Small intestine (tissue), 7 donors: ENCODE data around the gene ITGB1. TPM values are rescaled to one million over a fixed set of nuclear protein-coding genes. Genes with fewer than 3 reads are reported as not detected.

Experiments used
- DNase-seq, 2 donors: peaks; one replicate each; pipeline versions ENCODE4 v3.0.0 to v3.0.0-alpha.2; 2013
- FAIRE-seq: peaks from 2 replicates; lab custom pipeline; 2012; peaks lifted over from hg19 to GRCh38; lab: Jason Lieb, UNC
- H3K27ac ChIP-seq, 3 donors: one replicate each; pipeline ENCODE4 v1.5.1; 2013; ENCODE audit warnings: low read length in 2 of 3, mild to moderate bottlenecking in 2 of 3, control low read depth in 1 of 3, inconsistent platforms in 1 of 3, low read depth in 1 of 3, moderate library complexity in 1 of 3
- H3K27me3 ChIP-seq, 3 donors: one replicate each; pipeline ENCODE4 v1.6.1; 2013; ENCODE audit warnings: low read length in 3 of 3, inconsistent platforms in 1 of 3; ENCODE audit not compliant: control insufficient read depth in 3 of 3, insufficient read depth in 3 of 3
- H3K36me3 ChIP-seq, 3 donors: one replicate each; pipeline ENCODE4 v1.6.1; 2013; ENCODE audit warnings: low read length in 3 of 3, inconsistent platforms in 1 of 3, low read depth in 1 of 3, mild to moderate bottlenecking in 1 of 3, moderate library complexity in 1 of 3; ENCODE audit not compliant: control insufficient read depth in 3 of 3, insufficient read depth in 2 of 3
- H3K4me1 ChIP-seq, 3 donors: one replicate each; pipeline ENCODE4 v1.6.1; 2013; ENCODE audit warnings: low read length in 2 of 3, inconsistent platforms in 1 of 3, low read depth in 1 of 3, mild to moderate bottlenecking in 1 of 3, moderate library complexity in 1 of 3; ENCODE audit not compliant: control insufficient read depth in 3 of 3, insufficient read depth in 2 of 3
- H3K4me3 ChIP-seq, 3 donors: one replicate each; pipeline ENCODE4 v1.5.1; 2013; ENCODE audit warnings: low read length in 3 of 3, control low read depth in 1 of 3, inconsistent platforms in 1 of 3, low read depth in 1 of 3, mild to moderate bottlenecking in 1 of 3, moderate library complexity in 1 of 3
- H3K9me3 ChIP-seq, 2 donors: one replicate each; pipeline ENCODE4 v1.6.1; 2013; ENCODE audit warnings: low read depth in 1 of 2, low read length in 1 of 2; ENCODE audit not compliant: control insufficient read depth in 2 of 2, insufficient read depth in 1 of 2
- WGBS, 3 donors: extraction: QIAGEN DNeasy Blood & Tissue Kit; methylation state at CpG; one replicate each; pipeline ENCODE4 v1.1.7; 2013; 5-methylcytosine and 5-hydroxymethylcytosine counted together
- polyA plus RNA-seq, 4 donors: library from polyadenylated mRNA; stranded (reverse) in 3 of 4; unstranded in 1 of 4; fragments of 200-250 nt in 3 of 4; fragments of 120-200 nt in 1 of 4; gene quantifications; one replicate each; pipeline versions ENCODE4 v1.2.1 to v1.2.3, GENCODE V29; 2013
- donor health status: healthy with polysubstance abuse.
- donor health status: control.
- donor health status: control.
- donor health status: Bipolar disorder and iron deficiency.
- donor health status: healthy.

Gene ITGB1
- polyA plus RNA-seq, 4 donors = 42.3 to 226 (median 112) TPM

DNA sequence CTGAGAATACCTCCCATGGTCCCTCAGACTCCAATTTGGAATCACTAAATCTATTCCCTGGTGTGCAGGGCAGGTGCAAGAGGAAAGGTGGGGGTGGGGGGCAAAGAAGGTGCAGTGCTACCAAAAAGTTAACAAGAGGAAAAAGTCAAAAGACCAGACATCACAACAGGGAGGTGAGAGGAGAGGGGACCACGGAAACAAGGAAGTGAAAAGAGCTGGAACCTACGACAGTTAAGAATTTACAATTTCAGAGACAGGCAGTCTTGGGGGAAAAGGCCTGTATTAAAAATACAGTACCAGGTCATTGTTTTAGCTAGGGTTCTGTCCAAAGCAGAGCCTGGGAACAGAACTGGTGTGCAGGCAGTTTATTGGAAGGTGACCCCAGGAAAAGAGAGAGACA is 14.6 kb downstream of the ITGB1 start:
- Histone ChIP-seq H3K4me3 (no peak overlapping the region), H3K36me3 (peaks cover 0 to 9% (median 0%) of the 10 kb centered on the region in 3 donors), H3K27me3 (no peaks in the 10 kb centered on the region), H3K4me1 (peaks cover 18 to 42% (median 32%) of the 10 kb centered on the region in 3 donors), H3K27ac (peak overlapping the region in 1 of 3 donors; percentile 34), H3K9me3 (peaks cover 0 to 1% of the 10 kb centered on the region in 2 donors)
- WGBS, 3 donors = 32 to 49% (median 34%) methylated on average over 2 of the region's 2 CpGs
- DNase-seq (no peak), FAIRE-seq (no peak)

DNA sequence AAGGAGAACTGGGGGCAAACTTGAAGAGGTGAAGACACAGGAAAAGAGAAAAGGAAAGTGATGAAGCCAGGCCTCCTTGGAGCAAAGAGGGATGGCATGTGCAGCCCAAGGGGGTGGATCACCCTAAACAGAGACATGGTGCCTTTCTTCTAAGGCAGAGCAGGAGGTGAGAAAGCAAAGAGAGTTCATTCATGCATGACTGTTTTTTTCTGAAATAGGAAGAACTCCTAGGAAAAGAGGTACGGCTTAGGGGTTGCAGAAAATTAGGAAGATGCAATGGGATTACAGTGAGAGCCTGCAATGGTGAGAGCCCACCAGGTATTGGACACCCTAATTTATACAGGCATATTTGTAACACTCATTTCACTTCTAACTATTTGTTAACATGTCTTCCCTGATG is 15.9 kb downstream of the ITGB1 start:
- peaks cover 19 to 42% (median 38%) of the 10 kb centered on the region in 3 donors for H3K4me1 ChIP-seq
- no peaks in the 10 kb centered on the region for H3K27me3 ChIP-seq
- H3K9me3 ChIP-seq = no peaks in the 10 kb centered on the region
- H3K4me3 ChIP-seq = no peak overlapping the region
- FAIRE-seq (no peak), DNase-seq (no peak)
- WGBS, 3 donors = 89 to 95% (median 93%) methylated on average over 1 of the region's 1 CpG
- peaks cover 0 to 9% (median 0%) of the 10 kb centered on the region in 3 donors for H3K36me3 ChIP-seq
- H3K27ac ChIP-seq = no peak overlapping the region

DNA sequence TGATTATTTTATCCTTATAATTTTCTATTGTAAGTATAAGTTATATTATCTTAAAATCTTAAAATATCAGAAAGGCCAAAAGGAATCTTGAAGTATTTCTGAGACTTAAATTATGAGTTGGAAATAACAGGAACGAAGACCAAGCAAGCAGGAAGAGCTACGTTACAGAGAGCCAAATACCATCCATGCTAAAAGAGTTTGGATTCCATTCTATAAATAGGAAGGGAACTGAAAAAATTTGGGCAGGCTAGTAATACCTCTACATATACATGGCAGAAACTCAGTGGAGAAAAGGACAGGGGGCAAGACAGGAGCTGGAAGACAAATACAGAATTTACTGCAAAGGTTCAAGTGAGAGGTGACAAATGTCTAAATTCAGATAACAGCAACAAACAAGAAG is 16.7 kb downstream of the ITGB1 start:
- Histone ChIP-seq H3K4me1 (peaks cover 19 to 42% (median 38%) of the 10 kb centered on the region in 3 donors), H3K27me3 (no peaks in the 10 kb centered on the region), H3K36me3 (peaks cover 0 to 9% (median 0%) of the 10 kb centered on the region in 3 donors), H3K27ac (no peak overlapping the region), H3K9me3 (no peaks in the 10 kb centered on the region), H3K4me3 (no peak overlapping the region)
- FAIRE-seq (no peak), DNase-seq (no peak)
- WGBS, 3 donors = 45 to 82% (median 69%) methylated on average over 2 of the region's 2 CpGs

DNA sequence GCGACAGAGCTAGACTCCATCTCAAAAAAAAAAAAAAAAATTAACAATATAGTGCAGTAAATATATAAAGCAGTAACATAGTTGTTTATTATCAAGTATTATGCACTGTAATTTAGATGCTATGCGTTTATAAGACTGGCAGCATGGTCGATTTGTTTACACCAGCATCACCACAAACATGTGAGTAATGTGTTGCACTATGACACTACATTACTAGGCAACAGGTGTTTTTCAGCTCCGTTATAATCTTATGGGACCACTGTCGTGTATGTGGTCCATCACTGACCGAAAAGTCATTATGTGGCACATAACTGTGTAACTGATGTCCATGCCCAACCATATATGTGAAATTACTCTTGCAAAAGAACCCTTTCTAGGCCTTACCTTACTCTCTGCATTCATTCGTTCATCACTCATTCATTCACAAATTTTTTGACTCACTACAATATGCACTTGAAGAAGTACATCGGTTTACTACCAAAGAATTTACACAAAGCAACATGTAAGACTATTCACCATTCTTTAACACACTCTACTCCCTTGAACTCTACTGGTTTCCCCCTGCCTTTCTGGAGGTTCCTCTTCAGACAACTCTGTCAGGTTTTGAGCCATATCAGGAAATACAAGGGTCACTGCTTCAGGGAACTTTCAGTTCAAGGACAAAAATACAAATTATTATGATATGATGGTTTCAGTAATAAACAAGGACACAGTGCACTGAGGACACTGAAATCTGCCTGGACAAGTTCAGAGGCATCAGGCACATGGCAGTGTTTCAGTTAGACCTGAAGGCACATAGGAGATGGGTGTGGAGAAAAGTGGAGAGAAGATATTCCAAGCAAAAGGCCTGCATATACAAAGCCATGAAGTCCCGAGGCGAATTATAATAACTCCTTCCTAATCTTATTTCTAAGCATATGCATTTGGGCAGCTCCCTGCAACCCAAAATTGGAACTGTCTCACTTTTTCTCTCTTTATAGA is 17.4 kb downstream of the ITGB1 start:
- peak overlapping the region in 1 of 3 donors; percentile 54 for H3K27ac ChIP-seq

DNA sequence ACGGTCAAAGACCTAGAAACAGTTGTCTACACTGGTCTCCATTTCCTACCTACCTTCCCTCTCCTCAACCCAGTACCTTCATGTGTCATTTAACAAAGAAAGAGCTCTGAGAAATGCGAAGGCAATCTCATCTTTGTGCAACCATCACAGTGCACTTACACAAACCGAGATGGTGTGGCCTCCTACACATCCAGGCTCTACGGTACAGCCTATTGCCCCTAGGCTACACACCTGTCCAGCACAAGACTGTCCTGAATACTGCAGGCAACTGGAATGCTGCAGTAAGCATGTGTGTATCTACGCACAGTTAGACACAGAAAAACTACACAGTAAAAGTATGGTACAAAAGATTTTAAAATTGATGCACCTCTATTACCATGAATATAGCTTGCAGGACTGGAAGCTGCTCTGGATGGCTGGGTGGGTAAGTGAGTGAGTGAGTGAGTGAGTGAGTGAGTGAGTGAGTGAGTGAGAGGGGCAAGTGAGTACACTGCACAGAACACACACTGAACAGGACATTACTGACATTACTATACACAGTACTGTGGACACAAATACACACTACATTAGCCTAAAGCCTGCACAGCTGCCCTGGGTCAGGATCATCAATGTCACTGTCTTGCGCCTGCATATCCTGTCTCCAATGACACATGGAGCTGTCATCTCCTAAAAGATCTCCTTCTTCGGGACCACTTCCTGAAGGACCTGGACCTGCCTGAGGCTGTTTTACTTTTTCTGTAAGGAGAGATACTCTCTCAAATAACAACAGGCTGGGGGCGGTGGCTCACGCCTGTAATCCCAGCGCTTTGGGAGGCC is 18.5 kb downstream of the ITGB1 start:
- peaks cover 19 to 42% (median 38%) of the 10 kb centered on the region in 3 donors for H3K4me1 ChIP-seq
- H3K27ac ChIP-seq = peak overlapping the region in 1 of 3 donors; percentile 77

More for the DNA sequence above, 17.4 kb downstream of the ITGB1 start:
- FAIRE-seq (no peak), DNase-seq (no peak)
- Histone ChIP-seq H3K27me3 (no peaks in the 10 kb centered on the region), H3K9me3 (no peaks in the 10 kb centered on the region), H3K4me3 (no peak overlapping the region), H3K36me3 (peaks cover 0 to 12% (median 0%) of the 10 kb centered on the region in 3 donors), H3K4me1 (peaks cover 19 to 42% (median 38%) of the 10 kb centered on the region in 3 donors)
- 73 to 85% (median 85%) methylated on average over 10 of the region's 10 CpGs for WGBS, 3 donors

DNA sequence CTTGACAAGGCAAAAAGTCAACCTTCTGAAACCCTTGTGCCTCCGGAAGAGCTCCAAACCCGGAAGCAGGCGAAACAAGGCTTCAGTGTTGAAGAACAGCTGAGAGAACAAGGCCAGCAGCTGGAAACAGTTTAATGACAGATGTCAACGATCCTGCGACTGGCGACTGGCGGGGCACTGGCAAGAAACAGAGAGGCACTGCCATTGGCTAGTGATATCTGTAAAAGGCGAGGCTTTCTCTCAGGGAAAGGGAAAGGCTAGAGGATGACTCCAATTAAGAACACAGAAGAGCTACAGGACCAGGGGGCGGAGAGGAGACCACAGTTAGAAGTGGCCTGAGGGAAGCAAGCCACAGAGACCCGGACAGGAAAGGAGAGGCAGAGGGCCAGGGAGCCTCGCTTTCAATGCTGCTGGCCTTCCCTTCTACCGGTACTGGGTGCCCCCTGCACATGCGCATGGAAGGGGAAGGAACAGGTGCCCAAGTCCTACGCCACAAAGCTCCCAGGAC is 19.4 kb downstream of the ITGB1 start:
- Histone ChIP-seq H3K4me3 (no peak overlapping the region), H3K9me3 (no peaks in the 10 kb centered on the region), H3K27me3 (no peaks in the 10 kb centered on the region), H3K27ac (peak overlapping the region; percentile 14 to 77 (median 58)), H3K36me3 (peaks cover 0 to 14% (median 3%) of the 10 kb centered on the region in 3 donors), H3K4me1 (peaks cover 14 to 38% (median 35%) of the 10 kb centered on the region in 3 donors)
- FAIRE-seq = no peak
- 32 to 41% (median 36%) methylated on average over 14 of the region's 14 CpGs for WGBS, 3 donors
- DNase-seq = peak; percentile 64 to 70

More for the DNA sequence above, 18.5 kb downstream of the ITGB1 start:
- FAIRE-seq = no peak
- DNase-seq = no peak
- Histone ChIP-seq H3K9me3 (no peaks in the 10 kb centered on the region), H3K27me3 (no peaks in the 10 kb centered on the region), H3K36me3 (peaks cover 0 to 17% (median 3%) of the 10 kb centered on the region in 3 donors), H3K4me3 (no peak overlapping the region)
- 86 to 90% (median 90%) methylated on average over 10 of the region's 10 CpGs for WGBS, 3 donors

DNA sequence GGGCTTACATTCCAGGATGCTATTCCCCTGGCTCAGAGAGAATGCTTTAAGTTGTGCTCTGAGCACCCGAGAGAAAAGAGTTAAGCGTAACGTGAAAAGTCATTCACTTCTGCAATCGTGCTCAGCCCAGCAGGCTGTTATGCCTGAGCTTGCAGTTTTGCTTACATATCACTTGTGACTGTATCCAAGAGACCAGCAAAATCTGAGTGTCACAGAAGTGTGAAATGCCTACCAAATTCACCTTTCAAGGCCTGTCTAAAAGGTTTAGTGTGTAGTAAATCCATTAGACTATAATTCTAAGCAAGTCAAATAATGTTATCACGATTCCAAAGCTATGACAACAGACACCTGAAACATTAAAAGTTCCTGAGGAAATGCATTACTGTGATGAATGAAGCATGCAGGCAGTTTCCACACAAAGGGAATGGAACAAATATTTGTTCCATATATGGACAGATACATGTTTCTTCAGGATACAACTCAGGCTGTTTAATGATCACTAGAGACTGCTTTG is 20.1 kb downstream of the ITGB1 start:
- H3K36me3 ChIP-seq = peaks cover 0 to 14% (median 3%) of the 10 kb centered on the region in 3 donors
- DNase-seq = peak; percentile 18 to 52
- no peak for FAIRE-seq
- H3K27ac ChIP-seq = peak overlapping the region in 2 of 3 donors; percentile 57 to 58
- 34 to 40% (median 35%) methylated on average over 5 of the region's 5 CpGs for WGBS, 3 donors
- H3K4me3 ChIP-seq = no peak overlapping the region
- no peaks in the 10 kb centered on the region for H3K9me3 ChIP-seq
- peaks cover 10 to 35% (median 34%) of the 10 kb centered on the region in 3 donors for H3K4me1 ChIP-seq
- no peaks in the 10 kb centered on the region for H3K27me3 ChIP-seq
